NCI-H345 (cell line): ENCODE results near the gene RAPGEF3.

Experiments
- DNase-seq: peaks from one replicate; lab custom pipeline; 2025; lab: John Stamatoyannopoulos, UW

RAPGEF3 gene

GRCh38 chr12:47742253-47742825, 16.3 kb downstream of the RAPGEF3 start:
- no peak for DNase-seq

- DNase-seq = peak; percentile 85
These were observed 17.4 kb downstream of the RAPGEF3 start for GRCh38 chr12:47741340-47741703.

- DNase-seq = no peak
These were observed 17.9 kb downstream of the RAPGEF3 start for GRCh38 chr12:47740606-47741339.

GRCh38 chr12:47739979-47740378, 18.7 kb downstream of the RAPGEF3 start:
- DNase-seq = no peak

GRCh38 chr12:47739297-47739696, 19.4 kb downstream of the RAPGEF3 start:
- no peak for DNase-seq

GRCh38 chr12:47737936-47738594, 20.6 kb downstream of the RAPGEF3 start:
- DNase-seq = no peak

- DNase-seq = no peak
These were observed 21.6 kb downstream of the RAPGEF3 start for GRCh38 chr12:47736877-47737676.

- DNase-seq = no peak
These were observed 22.5 kb downstream of the RAPGEF3 start for GRCh38 chr12:47736216-47736615.

- DNase-seq = no peak
These were observed 23.0 kb downstream of the RAPGEF3 start for GRCh38 chr12:47735649-47736048.

GRCh38 chr12:47734725-47735480, 23.8 kb downstream of the RAPGEF3 start:
- no peak for DNase-seq

- no peak for DNase-seq
These were observed 25.5 kb downstream of the RAPGEF3 start for GRCh38 chr12:47733142-47733541.

- no peak for DNase-seq
These were observed 26.2 kb downstream of the RAPGEF3 start for GRCh38 chr12:47732504-47732903.

- DNase-seq = no peak
These were observed 27.0 kb downstream of the RAPGEF3 start for GRCh38 chr12:47731723-47732122.

- DNase-seq = no peak
These were observed 28.3 kb downstream of the RAPGEF3 start for GRCh38 chr12:47730341-47730744.

- DNase-seq = no peak
These were observed 29.4 kb downstream of the RAPGEF3 start for GRCh38 chr12:47729233-47729632.

GRCh38 chr12:47725893-47726292, 32.8 kb downstream of the RAPGEF3 start:
- DNase-seq = no peak

- no peak for DNase-seq
These were observed 33.4 kb downstream of the RAPGEF3 start, which contains the start of gene ENDOU for GRCh38 chr12:47725091-47725772. ENDOU (minus strand) TSS chr12:47725490; CDS start chr12:47725413, 77 bp downstream.

- DNase-seq = no peak
These were observed 35.6 kb downstream of the RAPGEF3 start for GRCh38 chr12:47722941-47723631.

GRCh38 chr12:47722136-47722834, 36.4 kb downstream of the RAPGEF3 start:
- no peak for DNase-seq
